GM23248 (cell line): ENCODE data around the gene CEMP1. TPM values are rescaled to one million over a fixed set of nuclear protein-coding genes. Genes with fewer than 3 reads are reported as not detected.

Experiments used
- DNase-seq: peaks from one replicate; pipeline ENCODE4 v3.0.0-alpha.2; 2015
- H2AFZ ChIP-seq: fragments of 200-600 bp; sonication (generic); 2 replicates; pipeline ENCODE4 v1.6.1; 2016; ENCODE audit warnings: antibody characterized with exemption
- H3F3A ChIP-seq: fragments of 200-600 bp; sonication (generic); 2 replicates; pipeline ENCODE4 v1.6.1; 2016; ENCODE audit warnings: mild to moderate bottlenecking, antibody characterized with exemption, mixed run types; ENCODE audit not compliant: insufficient read depth
- H3K27ac ChIP-seq: fragments of 200-600 bp; sonication (generic); 2 replicates; pipeline ENCODE4 v1.5.1; 2016; ENCODE audit warnings: mild to moderate bottlenecking
- H3K27me3 ChIP-seq: fragments of 200-600 bp; sonication (generic); replicated peaks from 2 replicates; pipeline ENCODE4 v1.6.1; 2016; ENCODE audit warnings: mild to moderate bottlenecking; ENCODE audit not compliant: insufficient read depth
- H3K36me3 ChIP-seq: fragments of 200-600 bp; sonication (generic); 2 replicates; pipeline ENCODE4 v1.6.1; 2016; ENCODE audit warnings: low read depth, mild to moderate bottlenecking
- H3K4me1 ChIP-seq: fragments of 200-600 bp; sonication (generic); 2 replicates; pipeline ENCODE4 v1.6.1; 2016; ENCODE audit warnings: mild to moderate bottlenecking; ENCODE audit not compliant: insufficient read depth
- H3K4me2 ChIP-seq: fragments of 200-600 bp; sonication (generic); one replicate; pipeline ENCODE4 v1.6.1; 2016; ENCODE audit warnings: mild to moderate bottlenecking; ENCODE audit not compliant: unreplicated experiment
- H3K4me3 ChIP-seq: fragments of 200-600 bp; sonication (generic); 2 replicates; pipeline ENCODE4 v1.5.1; 2016; ENCODE audit warnings: mild to moderate bottlenecking
- H3K79me2 ChIP-seq: fragments of 200-600 bp; sonication (generic); 2 replicates; pipeline ENCODE4 v1.6.1; 2016; ENCODE audit warnings: mild to moderate bottlenecking; ENCODE audit not compliant: insufficient read depth
- H3K9ac ChIP-seq: fragments of 200-600 bp; sonication (generic); 2 replicates; pipeline ENCODE4 v1.6.1; 2016; ENCODE audit warnings: mild to moderate bottlenecking
- H3K9me2 ChIP-seq: fragments of 200-600 bp; sonication (generic); 2 replicates; pipeline ENCODE4 v1.6.1; 2016; ENCODE audit warnings: mixed run types, mild to moderate bottlenecking, moderate library complexity; ENCODE audit not compliant: insufficient read depth
- H3K9me3 ChIP-seq: fragments of 200-600 bp; sonication (generic); one replicate; pipeline ENCODE4 v1.6.1; 2017; ENCODE audit warnings: low read depth
- H4K20me1 ChIP-seq: fragments of 200-600 bp; sonication (generic); 2 replicates; pipeline ENCODE4 v1.6.0; 2016; ENCODE audit not compliant: insufficient read depth
- EZH2 ChIP-seq: fragments of 200-600 bp; sonication (generic); IDR thresholded peaks from 2 replicates; pipeline ENCODE4 v1.6.1; 2018; ENCODE audit warnings: antibody characterized with exemption, mild to moderate bottlenecking; ENCODE audit not compliant: insufficient read depth, poor library complexity, severe bottlenecking
- EZH2phosphoT487 ChIP-seq: fragments of 200-600 bp; sonication (generic); IDR thresholded peaks from 2 replicates; pipeline ENCODE4 v1.6.1; 2018; ENCODE audit warnings: antibody characterized with exemption, moderate library complexity, mild to moderate bottlenecking, low read depth; ENCODE audit not compliant: insufficient read depth
- WGBS, 2 experiments: methylation state at CpG; one replicate each; pipeline ENCODE4 v1.1.6; 2015 to 2017; ENCODE audit warnings: low lambda C conversion rate in 2 of 2, low coverage in 1 of 2; ENCODE audit errors: missing lambda C conversion rate in 2 of 2; 5-methylcytosine and 5-hydroxymethylcytosine counted together
- in situ Hi-C: fragments of 300-500 bp; cut with MboI; formaldehyde crosslinking; loops from 2 replicates; pipeline ENCODE4 v1.15.0; 2020
- polyA plus RNA-seq: library from polyadenylated mRNA; unstranded; fragments of >200 nt; fragmentation: Nextera tagmentation; extraction: Ambion mirVana; gene quantifications from 2 replicates; pipeline ENCODE4 v1.2.1, GENCODE V29; 2016
- total RNA-seq: library from RNA; depleted of rRNA; stranded (reverse); fragments of >200 nt; shearing (Covaris generic); gene quantifications from 2 replicates; pipeline ENCODE4 v1.2.3, GENCODE V29; 2014

The CEMP1 gene
- total and polyA plus RNA-seq, 2 experiments from 2014 or later, result 4.4 TPM; not detected in 1

- Histone ChIP-seq H3K9me3 (no peaks in the 10 kb centered on the region), H3K4me3 (peak overlapping the region; percentile 83), H3K9ac (peak overlapping the region; percentile 88), H2AFZ (peak overlapping the region; percentile 74), H4K20me1 (no peaks in the 10 kb centered on the region), H3K27me3 (no peaks in the 10 kb centered on the region), H3K27ac (peak overlapping the region; percentile 65), H3K36me3 (no peaks in the 10 kb centered on the region), H3K4me2 (peak overlapping the region; percentile 98), H3K9me2 (no peaks in the 10 kb centered on the region), H3F3A (peaks cover 26% of the 10 kb centered on the region), H3K4me1 (peaks cover 19% of the 10 kb centered on the region), H3K79me2 (no peaks in the 10 kb centered on the region)
- TF ChIP-seq EZH2phosphoT487 (no peak), EZH2 (no peak)
- 2 to 3% methylated on average over 33 to 37 of the region's 37 CpGs for WGBS, 2 experiments
- DNase-seq, result peak; percentile 60
- in situ Hi-C loops, result no loop called here
These were observed 1.4 kb upstream of the CEMP1 start for GRCh38 chr16:2532494-2533141.

GRCh38 chr16:2531696-2532493 lies 687 bp upstream of the CEMP1 start:
- Histone ChIP-seq H3K9me2 (no peaks in the 10 kb centered on the region), H3K4me1 (peaks cover 18% of the 10 kb centered on the region), H3K9me3 (no peaks in the 10 kb centered on the region), H3K4me2 (peak overlapping the region; percentile 98), H3K27ac (peak overlapping the region; percentile 81), H3F3A (peaks cover 22% of the 10 kb centered on the region), H3K9ac (peak overlapping the region; percentile 88), H3K4me3 (peak overlapping the region; percentile 83), H3K36me3 (no peaks in the 10 kb centered on the region), H3K27me3 (no peaks in the 10 kb centered on the region), H2AFZ (peak overlapping the region; percentile 74), H3K79me2 (no peaks in the 10 kb centered on the region), H4K20me1 (no peaks in the 10 kb centered on the region)
- DNase-seq, result peak; percentile 100
- in situ Hi-C loops, result no loop called here
- TF ChIP-seq EZH2phosphoT487, result no peak
- TF ChIP-seq EZH2, result no peak
- 2 to 3% methylated on average over 55 to 81 of the region's 84 CpGs for WGBS, 2 experiments

GRCh38 chr16:2530629-2531318 lies 434 bp downstream of the CEMP1 start:
- H4K20me1 ChIP-seq, result no peaks in the 10 kb centered on the region
- peak overlapping the region; percentile 88 for H3K9ac ChIP-seq
- in situ Hi-C loops, result no loop called here
- no peak for TF ChIP-seq EZH2
- no peak for TF ChIP-seq EZH2phosphoT487
- H3K4me1 ChIP-seq, result peaks cover 9% of the 10 kb centered on the region
- peaks cover 14% of the 10 kb centered on the region for H3F3A ChIP-seq
- H2AFZ ChIP-seq, result no peak overlapping the region
- no peaks in the 10 kb centered on the region for H3K79me2 ChIP-seq
- DNase-seq, result no peak
- WGBS, 2 experiments, result 90 to 93% methylated on average over 13 to 14 of the region's 14 CpGs
- H3K27me3 ChIP-seq, result no peaks in the 10 kb centered on the region
- H3K4me2 ChIP-seq, result peak overlapping the region; percentile 73
- no peaks in the 10 kb centered on the region for H3K9me2 ChIP-seq
- no peaks in the 10 kb centered on the region for H3K9me3 ChIP-seq
- H3K36me3 ChIP-seq, result 0 out of 2 replicates have a peak, but pooled peaks cover 4% of the 10 kb centered on the region
- no peak overlapping the region for H3K4me3 ChIP-seq
- peak overlapping the region; percentile 81 for H3K27ac ChIP-seq

GRCh38 chr16:2529961-2530628 lies 1.1 kb downstream of the CEMP1 start:
- Histone ChIP-seq H2AFZ (no peak overlapping the region), H3K27ac (no peak overlapping the region), H3K4me3 (no peak overlapping the region), H3K9me2 (no peaks in the 10 kb centered on the region), H3K9me3 (no peaks in the 10 kb centered on the region), H3K4me2 (no peak overlapping the region), H3K36me3 (0 out of 2 replicates have a peak, but pooled peaks cover 4% of the 10 kb centered on the region), H3K79me2 (peaks cover under 1% of the 10 kb centered on the region; the same call in 1 of the 2 replicates), H4K20me1 (no peaks in the 10 kb centered on the region), H3F3A (0 out of 2 replicates have a peak, but pooled peaks cover 11% of the 10 kb centered on the region), H3K4me1 (peaks cover 4% of the 10 kb centered on the region), H3K27me3 (no peaks in the 10 kb centered on the region), H3K9ac (no peak overlapping the region)
- WGBS, 2 experiments, result 91 to 93% methylated on average over 15 of the region's 15 CpGs
- TF ChIP-seq EZH2 (no peak), EZH2phosphoT487 (no peak)
- in situ Hi-C loops, result no loop called here
- no peak for DNase-seq
